IPS-18c (cell line): ENCODE results near the gene HTR6.
"Not testable (repeated sequence)": the region's sequence is repeated elsewhere in the genome, so short reads cannot be mapped to it uniquely, and the experiment has no call there.

Experiments used
- H3K4me3 ChIP-seq: 2 replicates; pipeline ENCODE4 v1.7.0; 2013; ENCODE audit warnings: low read depth, mild to moderate bottlenecking, low read length, moderate library complexity; ENCODE audit not compliant: insufficient read depth
- H3K9me3 ChIP-seq: one replicate; pipeline ENCODE4 v1.6.1; 2013; ENCODE audit warnings: mild to moderate bottlenecking, low read length, moderate library complexity; ENCODE audit not compliant: control insufficient read depth, insufficient read depth

HTR6 gene

GRCh38 chr1:19664453-19665185 is at the start of gene HTR6:
Gene HTR6 (plus strand): TSS chr1:19664875. CDS start chr1:19665754, 879 bp downstream.
- Histone ChIP-seq H3K4me3 (peak within 1 kb of the TSS; percentile 47), H3K9me3 (peaks cover 2% of the 10 kb centered on the region)

- Histone ChIP-seq H3K9me3 (no peaks in the 10 kb centered on the region), H3K4me3 (no peak overlapping the region)
Measured at GRCh38 chr1:19615438-19615837, 49.2 kb upstream of the HTR6 start.

- no peak overlapping the region for H3K4me3 ChIP-seq
- H3K9me3 ChIP-seq: no peaks in the 10 kb centered on the region
Measured at GRCh38 chr1:19616489-19616888, 48.2 kb upstream of the HTR6 start.

- no peaks in the 10 kb centered on the region for H3K9me3 ChIP-seq
- no peak overlapping the region for H3K4me3 ChIP-seq
Measured at GRCh38 chr1:19617376-19617775, 47.3 kb upstream of the HTR6 start.

DNA sequence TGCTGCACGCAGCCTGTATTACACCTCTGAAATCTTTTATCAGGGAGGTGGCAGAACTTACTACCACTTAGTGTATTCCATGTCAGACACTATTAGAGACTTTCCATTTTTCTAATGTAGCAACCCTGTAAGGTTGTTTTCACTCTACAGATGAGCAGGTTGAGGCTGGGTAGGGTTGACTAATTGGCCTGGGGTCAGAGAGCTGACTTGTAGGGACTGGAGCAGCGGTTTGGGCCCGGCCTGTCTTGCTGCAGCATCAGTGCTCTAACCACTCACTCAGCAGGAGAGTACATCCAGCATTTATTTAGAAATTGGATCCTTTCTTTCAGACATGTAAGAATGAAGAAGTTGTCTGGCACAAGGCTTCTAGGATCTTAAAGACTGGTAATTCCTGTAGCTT is 46.2 kb upstream of the HTR6 start:
- no peak overlapping the region for H3K4me3 ChIP-seq
- H3K9me3 ChIP-seq: no peaks in the 10 kb centered on the region

DNA sequence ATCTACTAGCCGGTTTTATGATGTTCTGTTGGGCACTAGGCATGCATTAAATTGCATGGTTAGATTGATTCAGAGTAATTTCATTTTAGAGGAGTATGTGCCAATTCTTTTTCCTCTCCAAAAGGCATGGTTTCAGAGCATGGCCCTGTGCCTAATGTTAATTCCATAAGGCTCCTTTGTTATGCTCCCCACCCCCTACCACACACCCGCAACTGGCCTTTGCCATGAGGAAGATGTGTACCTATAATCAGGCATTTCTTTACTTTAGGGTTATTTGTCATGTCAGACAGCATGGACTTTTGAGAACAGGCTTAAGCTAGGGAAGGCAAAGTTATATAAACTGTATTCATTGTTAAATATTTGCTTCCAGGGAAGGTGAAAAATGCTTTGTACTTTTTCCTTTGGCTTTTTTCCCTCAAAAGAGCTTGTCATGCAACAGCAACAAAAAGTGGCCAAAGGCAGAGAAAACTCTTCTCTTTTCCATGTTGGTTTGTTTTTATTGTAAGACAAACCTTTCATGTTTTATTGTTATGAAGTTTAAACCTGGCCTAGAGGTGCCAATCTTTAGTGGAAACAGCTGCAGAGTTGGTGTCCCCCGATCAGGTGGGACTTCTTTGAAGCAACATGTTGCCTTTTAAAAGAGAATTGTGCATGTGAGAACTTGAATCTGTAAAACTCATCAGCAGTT is 44.8 kb upstream of the HTR6 start:
- Histone ChIP-seq H3K4me3 (no peak overlapping the region), H3K9me3 (no peaks in the 10 kb centered on the region)

- H3K9me3 ChIP-seq: no peaks in the 10 kb centered on the region
- no peak overlapping the region for H3K4me3 ChIP-seq
Measured at GRCh38 chr1:19620786-19621185, 43.9 kb upstream of the HTR6 start.

- Histone ChIP-seq H3K9me3 (no peaks in the 10 kb centered on the region), H3K4me3 (no peak overlapping the region)
Measured at GRCh38 chr1:19621274-19621950, 43.3 kb upstream of the HTR6 start.

GRCh38 chr1:19622204-19622603 is 42.5 kb upstream of the HTR6 start:
- no peaks in the 10 kb centered on the region for H3K9me3 ChIP-seq
- H3K4me3 ChIP-seq: no peak overlapping the region

DNA sequence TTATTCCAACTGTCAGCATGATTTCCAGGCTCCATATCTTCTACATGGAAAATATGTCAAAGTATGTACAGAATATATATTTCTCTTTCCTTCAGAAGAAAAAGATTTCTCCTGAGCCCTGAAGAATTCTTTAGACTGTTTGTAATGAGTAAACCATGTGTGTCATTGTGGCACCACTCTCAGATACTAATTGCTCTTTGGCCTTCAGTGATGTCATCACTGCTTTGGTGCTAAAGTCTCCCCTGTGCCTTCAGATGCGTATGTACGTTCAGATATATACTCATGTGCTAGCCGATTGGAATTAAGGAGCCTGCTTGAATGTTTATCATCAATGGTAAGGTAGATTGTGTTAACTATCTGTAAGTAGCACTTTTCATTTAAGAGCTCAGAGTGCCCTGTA is 41.2 kb upstream of the HTR6 start:
- no peaks in the 10 kb centered on the region for H3K9me3 ChIP-seq
- no peak overlapping the region for H3K4me3 ChIP-seq

DNA sequence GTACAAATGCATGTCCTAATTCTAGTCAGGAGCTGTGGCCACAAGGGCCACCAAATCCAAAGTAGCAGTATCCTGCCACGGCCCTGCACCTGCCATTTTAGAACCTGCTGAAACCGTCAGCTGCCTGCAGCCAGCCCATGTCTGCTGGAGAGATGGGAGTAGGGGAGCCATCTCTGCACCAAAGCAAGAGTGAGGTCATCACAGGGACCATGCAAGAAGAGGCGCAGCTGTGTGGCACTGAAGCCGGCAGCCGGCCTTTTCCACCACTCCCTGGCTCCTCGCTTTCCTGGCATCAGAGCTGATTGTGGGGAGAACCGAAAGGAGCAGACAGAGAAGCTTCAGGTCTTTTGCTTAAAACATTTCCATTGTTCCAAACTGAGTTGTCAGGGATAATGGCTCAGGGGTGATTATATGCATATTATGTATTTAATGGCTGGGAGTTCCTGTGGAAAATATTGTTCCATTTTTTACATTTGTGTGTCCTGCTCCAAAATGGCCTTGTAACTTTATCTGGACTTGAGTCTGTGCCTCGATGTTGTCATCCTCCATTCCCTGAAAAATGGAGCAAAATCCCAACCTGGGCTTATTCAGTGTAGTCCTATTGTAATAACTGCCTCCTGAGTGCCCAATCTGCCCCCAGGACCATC is 39.3 kb upstream of the HTR6 start:
- Histone ChIP-seq H3K9me3 (no peaks in the 10 kb centered on the region), H3K4me3 (no peak overlapping the region)

- Histone ChIP-seq H3K9me3 (no peaks in the 10 kb centered on the region), H3K4me3 (no peak overlapping the region)
Measured at GRCh38 chr1:19628879-19629278, 35.8 kb upstream of the HTR6 start.

DNA sequence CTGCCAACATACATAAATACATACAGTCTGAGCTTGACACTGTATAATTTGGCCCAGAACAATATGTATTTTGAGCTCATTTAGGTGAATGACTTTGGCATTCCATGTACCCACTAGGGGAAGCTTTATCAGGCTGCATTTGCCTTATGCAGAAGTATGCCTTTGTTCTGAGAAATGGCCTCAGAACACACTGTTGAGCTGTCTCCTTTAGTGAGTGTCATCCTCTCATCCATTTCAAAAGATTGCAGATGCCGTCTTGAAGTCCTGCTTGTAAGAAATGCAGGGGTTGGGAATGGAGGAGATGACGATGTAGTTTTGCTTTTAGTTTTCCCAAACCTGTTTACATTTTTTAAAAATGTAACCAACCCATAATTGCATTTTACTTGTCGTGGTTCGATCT is 35.3 kb upstream of the HTR6 start:
- no peak overlapping the region for H3K4me3 ChIP-seq
- H3K9me3 ChIP-seq: no peaks in the 10 kb centered on the region

DNA sequence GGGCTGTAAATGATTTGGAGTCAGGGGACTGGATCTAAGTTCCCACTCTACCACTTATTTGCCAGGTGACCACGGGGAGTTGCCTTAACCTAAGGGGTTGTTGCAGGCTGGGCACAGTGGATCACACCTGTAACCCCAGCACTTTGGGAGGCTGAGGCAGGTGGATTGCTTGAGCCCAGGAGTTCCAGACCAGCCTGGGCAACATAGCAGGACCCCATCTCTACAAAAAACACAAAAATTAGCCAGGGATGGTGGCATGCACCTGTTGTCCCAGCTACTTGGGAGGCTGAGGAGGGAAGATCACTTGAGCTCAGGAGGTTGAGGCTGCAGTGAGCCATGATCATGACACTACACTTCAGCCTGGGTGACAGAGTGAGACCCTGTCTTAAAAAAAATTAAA is 34.5 kb upstream of the HTR6 start:
- not testable (repeated sequence) for H3K4me3 ChIP-seq, H3K9me3 ChIP-seq

GRCh38 chr1:19630720-19631395 is 33.8 kb upstream of the HTR6 start:
- Histone ChIP-seq H3K4me3 (no peak overlapping the region), H3K9me3 (no peaks in the 10 kb centered on the region)

GRCh38 chr1:19632211-19632610 is 32.5 kb upstream of the HTR6 start:
- no peak overlapping the region for H3K4me3 ChIP-seq
- H3K9me3 ChIP-seq: no peaks in the 10 kb centered on the region

DNA sequence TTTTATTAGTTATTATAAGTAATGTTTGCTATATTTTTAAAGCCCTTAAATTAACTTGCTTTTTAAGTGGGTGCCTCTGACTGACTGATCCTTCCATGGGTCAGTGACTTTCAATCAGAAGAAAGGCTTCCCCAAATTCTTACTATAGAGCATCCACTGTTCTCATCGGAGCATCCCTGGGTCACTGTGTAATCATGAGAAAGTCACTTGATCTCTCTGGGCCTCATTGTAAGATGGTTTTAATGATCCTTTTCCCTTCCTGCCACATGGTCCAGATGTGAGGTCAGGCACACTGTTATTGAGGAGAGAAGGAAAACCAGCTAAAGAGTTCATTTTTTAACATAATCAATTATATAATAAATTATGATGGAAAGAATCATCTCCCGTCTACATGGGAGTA is 31.6 kb upstream of the HTR6 start:
- H3K4me3 ChIP-seq: no peak overlapping the region
- no peaks in the 10 kb centered on the region for H3K9me3 ChIP-seq
